ENCODE results near the gene NT5M. TPM values are rescaled to one million over a fixed set of nuclear protein-coding genes. Genes with fewer than 3 reads are reported as not detected.

The NT5M gene
- total RNA-seq, 1 experiment from 2014 or later: 6.6 TPM

DNA sequence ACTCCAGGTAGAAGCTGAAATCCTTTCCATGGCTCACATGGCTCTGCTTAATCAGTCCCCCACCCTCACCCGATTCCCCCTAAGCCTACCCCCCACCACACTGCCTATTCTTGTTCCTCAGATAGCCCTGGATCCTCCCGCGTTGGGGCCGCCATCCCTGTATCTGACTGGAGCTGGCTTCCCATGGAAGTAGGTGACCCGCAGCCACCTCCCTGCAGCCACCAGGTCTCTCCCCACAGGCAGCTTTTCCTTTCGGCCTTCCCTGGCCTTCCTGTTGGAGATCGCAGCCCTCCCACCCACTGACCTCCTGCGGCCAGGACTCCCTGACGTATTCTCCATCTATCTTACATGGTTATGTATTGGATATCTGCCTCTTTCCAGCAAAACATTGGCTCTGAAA, 91.3 kb downstream of the NT5M start:
- Histone ChIP-seq H4K8ac (replicated peaks; ENCODE audit: insufficient read length, low read depth, low read length) (no peak overlapping the region), H2BK120ac (ENCODE audit: low read depth, low read length, poor library complexity, severe bottlenecking) (no peak overlapping the region), H4K5ac (ENCODE audit: insufficient read length, low read depth, low read length) (no peak overlapping the region), H2AFZ (ENCODE audit: low read length) (no peak overlapping the region), H2BK15ac (ENCODE audit: low read depth, low read length) (no peak overlapping the region), H4K91ac (ENCODE audit: insufficient read length, low read depth, low read length) (no peak overlapping the region), H3K79me1 (ENCODE audit: insufficient read depth, low read depth, low read length, poor library complexity, severe bottlenecking) (no peaks in the 10 kb centered on the region), H2BK12ac (ENCODE audit: insufficient read length, low read depth, low read length) (no peak overlapping the region), H3K27me3 (ENCODE audit: insufficient read depth, low read length) (no peaks in the 10 kb centered on the region; the same call in 1 of the 2 replicates), H3K23ac (ENCODE audit: insufficient read length, low read depth, low read length) (no peak overlapping the region), H3K9ac (ENCODE audit: extremely low read depth, insufficient read length, low read length) (no peak overlapping the region), H2BK5ac (ENCODE audit: insufficient read length, low read length) (no peak overlapping the region), H3K9me3 (ENCODE audit: control insufficient read depth, low read depth, low read length) (no peaks in the 10 kb centered on the region), H3K4ac (ENCODE audit: low read depth, low read length) (no peak overlapping the region), H2AK5ac (ENCODE audit: insufficient read length, low read length) (no peak overlapping the region), H3K79me2 (ENCODE audit: insufficient read depth, low read length) (no peaks in the 10 kb centered on the region), H4K20me1 (ENCODE audit: control insufficient read depth, insufficient read depth, insufficient read length) (no peaks in the 10 kb centered on the region), H2BK20ac (ENCODE audit: low read depth, low read length, poor library complexity, severe bottlenecking) (no peak overlapping the region), H3K4me1 (ENCODE audit: insufficient read depth, low read length) (no peaks in the 10 kb centered on the region), H3K18ac (ENCODE audit: insufficient read length, low read depth, low read length) (no peak overlapping the region), H3K14ac (ENCODE audit: insufficient read depth, low read length) (no peak overlapping the region; the same call in 1 of the 2 replicates), H3K27ac (ENCODE audit: insufficient read length, low read depth, low read length) (no peak overlapping the region), H3K4me2 (ENCODE audit: insufficient read depth, insufficient read length, low read length) (no peak overlapping the region), H3K56ac (ENCODE audit: insufficient read length, low read depth, low read length) (no peak overlapping the region), H3K23me2 (ENCODE audit: insufficient read length, low read depth, low read length, poor library complexity, severe bottlenecking) (no peaks in the 10 kb centered on the region), H3T11ph (ENCODE audit: low read length) (no peak overlapping the region)
- Mint-ChIP-seq H3K4me1 (no peaks in the 10 kb centered on the region), H3K4me3 (no peak overlapping the region), H3K9me3 (peaks cover 0 to 3% of the 10 kb centered on the region in 2 experiments; a peak in 2 of 5 replicates), H3K36me3 (ENCODE audit: insufficient read depth in 1 of 3, low read depth in 3 of 3) (peaks cover 0 to 6% (median 0%) of the 10 kb centered on the region in 3 experiments; a peak in 1 of 7 replicates), H3K27ac (no peak overlapping the region), H3K27me3 (ENCODE audit: low read depth) (peaks cover 6% of the 10 kb centered on the region)
- no CpG with 5 or more reads among the region's 9 CpGs for WGBS (ENCODE audit: extremely low coverage, insufficient read length, low lambda C conversion rate)
- TF ChIP-seq, protein P1, sequence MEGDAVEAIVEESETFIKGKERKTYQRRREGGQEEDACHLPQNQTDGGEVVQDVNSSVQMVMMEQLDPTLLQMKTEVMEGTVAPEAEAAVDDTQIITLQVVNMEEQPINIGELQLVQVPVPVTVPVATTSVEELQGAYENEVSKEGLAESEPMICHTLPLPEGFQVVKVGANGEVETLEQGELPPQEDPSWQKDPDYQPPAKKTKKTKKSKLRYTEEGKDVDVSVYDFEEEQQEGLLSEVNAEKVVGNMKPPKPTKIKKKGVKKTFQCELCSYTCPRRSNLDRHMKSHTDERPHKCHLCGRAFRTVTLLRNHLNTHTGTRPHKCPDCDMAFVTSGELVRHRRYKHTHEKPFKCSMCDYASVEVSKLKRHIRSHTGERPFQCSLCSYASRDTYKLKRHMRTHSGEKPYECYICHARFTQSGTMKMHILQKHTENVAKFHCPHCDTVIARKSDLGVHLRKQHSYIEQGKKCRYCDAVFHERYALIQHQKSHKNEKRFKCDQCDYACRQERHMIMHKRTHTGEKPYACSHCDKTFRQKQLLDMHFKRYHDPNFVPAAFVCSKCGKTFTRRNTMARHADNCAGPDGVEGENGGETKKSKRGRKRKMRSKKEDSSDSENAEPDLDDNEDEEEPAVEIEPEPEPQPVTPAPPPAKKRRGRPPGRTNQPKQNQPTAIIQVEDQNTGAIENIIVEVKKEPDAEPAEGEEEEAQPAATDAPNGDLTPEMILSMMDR (conservative IDR thresholded peaks at IDR 0.05): no peak
- no peak for DNase-seq

All from H9 (cell line).